Stimulated activated CD4-positive, alpha-beta T cell treated with anti-CD3 and anti-CD28 coated beads, Interleukin-4, amount 100 ng/mL, for 4 hours (primary cell): ENCODE results near the gene VSNL1.

Experiments
- DNase-seq, 2 experiments: peaks; one replicate each; pipeline ENCODE4 v3.0.0-alpha.2; 2020

VSNL1 gene

DNA sequence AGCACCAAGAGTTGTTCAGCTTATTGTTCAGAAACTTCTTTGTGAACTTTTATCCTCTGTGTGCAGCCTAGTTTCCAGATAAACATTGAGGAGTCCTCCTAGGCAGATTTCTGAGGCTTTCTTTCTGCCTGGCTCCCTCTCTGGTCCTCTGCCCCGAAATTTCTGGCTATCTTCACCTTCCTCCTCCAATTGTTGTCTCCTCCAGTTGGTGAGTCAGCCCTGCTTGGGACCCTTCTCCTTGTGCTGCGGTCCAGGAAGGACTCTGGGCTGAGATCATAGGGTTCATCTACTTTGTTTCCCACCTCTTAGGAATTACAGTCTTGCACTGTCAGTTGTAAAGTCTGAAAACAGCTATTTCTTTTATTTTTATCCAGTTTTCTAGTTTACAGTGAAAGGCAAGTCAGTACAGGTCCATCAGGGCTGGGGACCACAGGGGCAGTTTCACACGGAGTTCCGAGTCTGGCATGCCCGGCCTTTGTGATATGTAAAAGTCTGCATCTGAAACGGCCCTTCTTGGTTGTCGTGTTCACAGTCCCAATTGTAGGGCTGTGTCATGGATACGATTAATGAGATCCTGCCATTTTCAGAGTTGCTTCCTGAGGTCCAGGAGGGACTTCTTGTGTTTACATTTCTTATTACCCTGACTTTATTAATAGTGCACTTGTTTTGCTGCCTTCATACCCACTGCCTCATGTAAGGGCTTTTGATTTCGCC is 112.3 kb downstream of the VSNL1 start:
- DNase-seq: no peak

- DNase-seq: no peak
Measured at GRCh38 chr2:17657759-17658158, 117.3 kb downstream of the VSNL1 start.

DNA sequence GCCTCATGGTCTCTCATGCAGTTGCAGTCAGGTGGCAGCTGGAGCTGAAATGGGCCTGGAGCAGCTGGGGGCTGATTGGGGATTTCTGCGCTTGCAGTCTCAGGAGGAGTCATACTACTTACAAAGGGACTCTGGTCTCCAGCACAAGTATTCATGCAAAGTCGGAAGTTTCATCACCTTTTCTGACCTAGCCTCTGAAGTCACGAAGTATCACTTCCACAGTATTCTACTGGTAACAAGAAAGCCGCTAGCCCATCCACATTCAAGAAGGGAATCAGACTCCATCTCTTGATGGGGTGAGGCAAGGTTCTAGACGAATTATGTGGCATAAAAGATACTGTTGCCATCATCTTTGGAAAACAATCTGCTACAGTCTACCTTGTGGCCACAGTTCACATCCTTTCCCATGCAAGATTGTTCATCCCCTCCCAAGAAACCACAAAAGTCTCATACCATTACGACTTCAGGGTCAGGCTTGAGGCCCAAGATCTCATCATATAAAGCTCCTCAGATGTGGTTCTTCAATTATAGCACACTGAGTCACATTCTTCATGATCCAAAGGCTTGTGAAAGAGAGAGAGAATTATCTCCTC is 117.9 kb downstream of the VSNL1 start:
- DNase-seq: no peak

DNA sequence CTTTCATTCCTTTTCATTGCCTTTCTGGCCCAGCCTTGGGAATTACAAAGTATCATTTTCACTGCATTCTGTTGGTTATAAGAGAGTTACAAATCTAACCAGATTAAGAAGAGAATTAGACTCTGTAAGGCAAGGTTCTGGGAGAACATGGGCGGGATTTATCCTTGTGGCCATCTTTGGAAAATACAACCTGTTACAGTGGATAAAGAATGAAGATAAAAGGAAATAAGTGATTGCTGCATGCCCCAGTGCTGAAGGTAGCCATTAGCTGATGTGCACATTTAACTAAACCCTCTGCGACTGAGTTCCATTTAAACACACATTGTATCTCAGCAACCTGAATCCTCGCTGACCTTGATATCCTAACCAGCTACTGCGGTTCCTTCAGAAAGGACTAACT is 119.7 kb downstream of the VSNL1 start:
- no peak for DNase-seq

GRCh38 chr2:17661460-17661859 is 121.0 kb downstream of the VSNL1 start:
- no peak for DNase-seq

DNA sequence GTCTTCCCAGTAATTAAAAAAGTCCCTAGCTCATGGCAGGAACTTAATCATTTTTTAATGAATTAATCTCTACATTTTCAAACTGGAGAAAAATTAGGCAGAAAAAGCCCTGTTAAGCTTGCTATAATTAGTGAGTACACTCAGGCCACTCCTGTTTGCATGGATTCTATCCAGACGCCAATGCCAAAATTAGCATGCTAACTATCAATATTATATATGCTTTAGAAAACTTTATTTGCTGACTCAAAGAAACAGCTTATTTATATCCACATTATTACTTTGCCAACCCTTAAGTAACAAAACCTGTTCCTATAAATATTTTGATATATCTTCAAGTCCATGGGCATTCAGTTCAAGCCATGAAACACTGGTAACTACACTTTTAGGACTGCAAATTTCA is 122.2 kb downstream of the VSNL1 start:
- DNase-seq: no peak

- DNase-seq: no peak
Measured at GRCh38 chr2:17664534-17664933, 124.0 kb downstream of the VSNL1 start.

DNA sequence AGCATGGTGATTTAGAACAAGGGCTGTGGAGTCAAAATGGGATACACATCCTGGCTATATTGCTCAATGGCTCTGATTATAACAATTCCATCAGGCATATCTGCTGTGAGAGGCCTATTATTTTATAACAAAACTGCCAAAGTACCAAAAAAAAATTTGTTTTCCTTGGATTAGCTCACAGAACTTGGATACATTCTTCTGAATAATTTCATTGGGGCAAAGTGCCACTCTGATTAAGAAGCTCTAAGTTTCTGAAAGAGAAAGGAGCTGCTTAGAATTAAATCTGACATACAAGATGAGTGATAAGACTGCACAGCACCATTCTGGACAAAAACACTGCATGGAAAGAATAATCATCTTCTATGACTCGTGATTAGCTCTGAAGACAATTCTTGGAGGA is 127.4 kb downstream of the VSNL1 start:
- DNase-seq: no peak

GRCh38 chr2:17672583-17673317 is 132.3 kb downstream of the VSNL1 start:
- DNase-seq: no peak

DNA sequence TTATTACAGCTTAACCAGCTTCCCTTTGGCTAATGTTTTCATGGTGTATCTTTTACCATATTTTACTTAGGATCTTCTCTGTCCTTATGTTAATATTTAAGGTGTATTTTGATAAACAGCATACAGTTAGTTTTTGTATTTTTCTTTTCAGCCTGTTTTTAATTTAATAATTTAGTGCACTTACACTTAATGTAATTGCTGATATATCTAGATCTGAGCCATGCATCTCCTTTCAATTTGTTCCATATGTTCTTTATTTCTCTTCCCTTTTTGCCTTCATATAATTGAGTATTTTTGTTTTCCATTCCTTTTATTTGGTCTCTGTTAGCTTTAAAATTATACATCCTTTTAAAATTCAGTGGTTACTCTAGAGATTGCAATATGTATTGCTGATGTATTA is 134.3 kb downstream of the VSNL1 start:
- DNase-seq: no peak

- DNase-seq: no peak
Measured at GRCh38 chr2:17680119-17680518, 139.6 kb downstream of the VSNL1 start.

DNA sequence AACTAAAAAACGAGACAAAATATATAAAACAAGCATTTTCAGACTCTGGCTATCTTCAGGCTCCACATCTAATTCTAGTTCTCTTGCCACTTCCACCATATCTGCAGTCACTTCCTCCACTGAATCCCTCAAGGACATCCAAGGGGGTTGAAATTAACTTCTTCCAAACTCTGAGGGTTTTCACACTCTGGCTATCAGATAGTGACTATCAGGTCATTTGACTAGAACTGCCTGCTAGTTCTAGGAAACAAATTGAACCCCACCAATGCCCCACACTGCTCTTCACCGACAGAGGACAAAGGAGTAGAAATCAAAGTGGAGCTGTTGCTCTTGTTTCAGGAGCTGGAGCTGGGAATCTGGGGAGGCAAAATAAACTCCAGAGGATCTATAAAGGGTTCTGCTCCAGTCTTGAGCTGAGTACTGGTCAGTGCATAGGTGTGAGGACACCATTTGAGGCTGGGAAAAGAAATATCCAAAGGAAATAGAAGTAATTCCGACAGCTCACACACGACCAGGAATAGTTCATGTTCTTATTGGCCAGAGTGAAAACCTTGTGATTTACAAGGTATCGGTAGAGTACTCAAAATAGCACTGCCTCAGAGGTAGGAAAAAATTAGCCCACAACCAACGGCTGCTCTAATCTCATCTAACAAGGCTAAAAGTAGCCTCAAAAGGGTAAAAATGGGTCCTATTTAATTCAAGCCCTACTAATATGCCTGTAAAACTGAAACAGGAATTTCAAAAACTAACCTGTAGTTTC is 141.8 kb downstream of the VSNL1 start:
- no peak for DNase-seq

DNA sequence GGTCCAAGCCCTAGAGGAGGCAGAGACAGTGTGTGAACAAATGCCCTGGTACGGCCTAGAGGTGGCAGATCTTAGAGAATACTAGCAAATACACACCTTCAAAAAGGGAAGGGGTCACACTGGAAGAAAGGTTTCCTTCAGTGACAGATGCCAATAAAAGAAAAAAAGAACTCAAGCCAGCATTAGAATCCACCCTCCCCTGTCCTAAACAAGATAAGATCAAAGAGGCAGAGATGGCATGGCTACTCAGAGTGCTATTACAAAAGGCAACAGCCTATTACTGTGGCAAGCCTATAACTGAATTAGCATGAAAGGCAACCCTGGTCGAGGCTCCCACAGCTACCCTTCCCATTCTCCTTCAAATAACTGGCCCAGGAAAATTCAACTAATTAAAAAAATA is 143.5 kb downstream of the VSNL1 start:
- no peak for DNase-seq

DNA sequence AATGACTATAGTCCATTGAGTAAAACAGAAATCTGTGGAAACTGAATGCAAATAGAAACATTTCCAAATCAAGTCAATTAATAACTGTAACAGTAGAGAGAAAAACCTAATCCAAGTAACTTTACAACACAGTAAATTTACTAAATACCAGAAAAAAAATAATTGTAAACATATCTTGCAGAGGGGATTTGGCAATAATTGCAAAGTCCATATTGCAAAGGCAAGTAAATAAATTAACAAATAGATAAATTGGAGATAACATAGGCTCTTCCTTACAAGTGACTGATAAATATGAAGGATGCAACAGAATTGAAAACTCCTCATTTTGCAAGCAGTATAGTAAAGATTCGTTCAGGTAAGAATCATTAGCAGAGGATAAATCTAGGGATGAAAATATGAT is 148.1 kb downstream of the VSNL1 start:
- DNase-seq: no peak

DNA sequence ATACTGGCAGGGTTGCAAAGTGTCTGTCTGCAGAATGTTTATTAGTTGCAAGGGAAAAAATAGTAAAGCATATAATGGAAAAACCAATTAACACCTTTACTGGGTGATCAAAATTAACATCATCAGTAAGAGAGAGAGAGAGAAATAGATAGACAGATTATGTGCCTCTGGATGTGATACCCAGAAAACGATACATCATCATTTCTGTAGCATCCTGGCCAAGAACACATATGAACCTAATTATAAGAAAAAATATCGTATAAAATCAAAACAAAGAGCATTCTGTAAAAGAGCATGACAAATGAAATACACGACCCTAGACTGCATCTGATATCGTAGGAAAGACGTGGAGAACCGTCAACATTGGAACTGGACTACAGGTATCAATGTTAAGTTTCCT is 148.5 kb downstream of the VSNL1 start:
- DNase-seq: no peak

DNA sequence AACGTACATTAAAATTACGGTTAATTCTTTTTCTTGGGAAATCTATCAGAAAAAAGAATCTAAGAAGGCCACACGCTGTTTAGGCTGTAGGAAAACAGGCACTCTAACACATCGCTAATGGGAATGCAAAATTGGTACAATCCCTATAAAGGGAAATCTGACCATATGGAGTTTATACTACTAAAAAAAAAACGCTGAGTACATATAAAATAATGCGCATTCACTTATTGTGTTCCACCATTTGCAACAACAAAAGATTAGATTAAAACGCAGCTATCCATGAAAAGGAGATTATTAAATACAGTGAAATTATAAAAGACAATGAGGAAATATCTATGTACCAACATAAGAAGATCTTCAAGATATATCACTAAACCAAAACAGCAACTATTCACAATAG is 150.3 kb downstream of the VSNL1 start:
- DNase-seq: no peak
